Measurements from ENCODE around the gene LILRA1. TPM values are rescaled to one million over a fixed set of nuclear protein-coding genes. Genes with fewer than 3 reads are reported as not detected.
"Not testable (repeated sequence)": the region's sequence is repeated elsewhere in the genome, so short reads cannot be mapped to it uniquely, and the experiment has no call there.

Gene LILRA1
- polyA plus RNA-seq, 6 donors from 2014 or later = 0.35 to 1.4 (median 0.41) TPM; not detected in 1

GRCh38 chr19:54593931-54594626 is 647 bp downstream of the LILRA1 start:
- Mint-ChIP-seq H3K27me3 (peaks cover 16 to 20% (median 17%) of the 10 kb centered on the region in 3 donors), H3K9me3 (peaks cover 0 to 15% (median 2%) of the 10 kb centered on the region in 7 donors), H3K4me3 (peak overlapping the region in 7 of 8 donors; percentile 60 to 85 (median 77)), H3K27ac (peak overlapping the region in 3 of 6 donors; percentile 24 to 82 (median 76)), H3K4me1 (peaks cover 29 to 42% (median 41%) of the 10 kb centered on the region in 3 donors)
- H3K36me3 Mint-ChIP-seq; ATAC-seq (ENCODE audit: low read depth in 2 of 2); DNase-seq: not testable (repeated sequence)

GRCh38 chr19:54594737-54595136 is 1.3 kb downstream of the LILRA1 start:
- DNase-seq (no peak), ATAC-seq (ENCODE audit: low read depth in 2 of 2) (no peak)
- no peaks in the 10 kb centered on the region for H3K36me3 Mint-ChIP-seq
- H3K4me1 Mint-ChIP-seq = peaks cover 29 to 40% (median 36%) of the 10 kb centered on the region in 3 donors
- peak overlapping the region in 1 of 8 donors; percentile 42 for H3K4me3 Mint-ChIP-seq
- no peak overlapping the region for H3K27ac Mint-ChIP-seq
- peaks cover 14 to 20% (median 16%) of the 10 kb centered on the region in 3 donors for H3K27me3 Mint-ChIP-seq
- H3K9me3 Mint-ChIP-seq = peaks cover 0 to 15% (median 2%) of the 10 kb centered on the region in 7 donors

GRCh38 chr19:54595680-54596436 is 2.4 kb downstream of the LILRA1 start:
- peaks cover 33 to 45% (median 36%) of the 10 kb centered on the region in 3 donors for H3K4me1 Mint-ChIP-seq
- not testable (repeated sequence) for DNase-seq; H3K36me3 Mint-ChIP-seq; H3K4me3 Mint-ChIP-seq; ATAC-seq (ENCODE audit: low read depth in 2 of 2)
- H3K9me3 Mint-ChIP-seq = peaks cover 0 to 11% (median 0%) of the 10 kb centered on the region in 7 donors
- H3K27me3 Mint-ChIP-seq = peaks cover 21 to 25% (median 22%) of the 10 kb centered on the region in 3 donors
- peak overlapping the region in 1 of 6 donors; percentile 51 for H3K27ac Mint-ChIP-seq

GRCh38 chr19:54600212-54600611 is 6.8 kb downstream of the LILRA1 start:
- ATAC-seq (ENCODE audit: low read depth in 2 of 2) (no peak), DNase-seq (no peak)
- Mint-ChIP-seq H3K9me3 (peaks cover 0 to 5% (median 3%) of the 10 kb centered on the region in 7 donors), H3K4me1 (peaks cover 5 to 16% (median 13%) of the 10 kb centered on the region in 3 donors), H3K27me3 (peaks cover 13 to 32% (median 23%) of the 10 kb centered on the region in 3 donors), H3K4me3 (peak overlapping the region in 1 of 8 donors; percentile 5), H3K36me3 (peaks cover 0 to 5% of the 10 kb centered on the region in 2 donors), H3K27ac (peak overlapping the region in 1 of 6 donors; percentile 56)

GRCh38 chr19:54606230-54606629 is 12.8 kb downstream of the LILRA1 start:
- Mint-ChIP-seq H3K27me3 (peaks cover 2 to 4% (median 3%) of the 10 kb centered on the region in 3 donors), H3K9me3 (peaks cover 0 to 5% (median 3%) of the 10 kb centered on the region in 7 donors), H3K36me3 (peaks cover 0 to 7% of the 10 kb centered on the region in 2 donors), H3K4me3 (peak overlapping the region in 5 of 8 donors; percentile 26 to 87 (median 34)), H3K4me1 (peaks cover 22 to 47% (median 32%) of the 10 kb centered on the region in 3 donors), H3K27ac (peak overlapping the region in 4 of 6 donors; percentile 26 to 72 (median 47))
- peak; percentile 56 to 62 for ATAC-seq (ENCODE audit: low read depth in 2 of 2)
- DNase-seq = no peak

GRCh38 chr19:54606891-54607784 is 13.7 kb downstream of the LILRA1 start:
- DNase-seq (no peak), ATAC-seq (ENCODE audit: low read depth in 2 of 2) (peak; percentile 58 to 61)
- Mint-ChIP-seq H3K27ac (peak overlapping the region in 5 of 6 donors; percentile 37 to 80 (median 64)), H3K4me3 (peak overlapping the region in 6 of 8 donors; percentile 2 to 87 (median 39)), H3K36me3 (peaks cover 0 to 7% of the 10 kb centered on the region in 2 donors), H3K4me1 (peaks cover 28 to 57% (median 40%) of the 10 kb centered on the region in 3 donors), H3K27me3 (no peaks in the 10 kb centered on the region), H3K9me3 (peaks cover 0 to 5% (median 3%) of the 10 kb centered on the region in 7 donors)

- H3K36me3 Mint-ChIP-seq = peaks cover 0 to 7% of the 10 kb centered on the region in 2 donors
- peak overlapping the region in 3 of 6 donors; percentile 4 to 75 (median 59) for H3K27ac Mint-ChIP-seq
- no peaks in the 10 kb centered on the region for H3K27me3 Mint-ChIP-seq
- H3K4me3 Mint-ChIP-seq = peak overlapping the region in 1 of 8 donors; percentile 67
- DNase-seq (no peak), ATAC-seq (ENCODE audit: low read depth in 2 of 2) (no peak)
- H3K9me3 Mint-ChIP-seq = peaks cover 0 to 5% (median 3%) of the 10 kb centered on the region in 7 donors
- H3K4me1 Mint-ChIP-seq = peaks cover 35 to 62% (median 46%) of the 10 kb centered on the region in 3 donors
Observed at GRCh38 chr19:54607785-54608150, 14.3 kb downstream of the LILRA1 start.

- peaks cover 35 to 66% (median 48%) of the 10 kb centered on the region in 3 donors for H3K4me1 Mint-ChIP-seq
- H3K27me3 Mint-ChIP-seq = no peaks in the 10 kb centered on the region
- no peak overlapping the region for H3K4me3 Mint-ChIP-seq
- peaks cover 0 to 5% (median 3%) of the 10 kb centered on the region in 7 donors for H3K9me3 Mint-ChIP-seq
- DNase-seq = no peak
- H3K36me3 Mint-ChIP-seq = peaks cover 0 to 7% of the 10 kb centered on the region in 2 donors
- H3K27ac Mint-ChIP-seq = no peak overlapping the region
- no peak for ATAC-seq (ENCODE audit: low read depth in 2 of 2)
Observed at GRCh38 chr19:54608205-54608604, 14.8 kb downstream of the LILRA1 start.

GRCh38 chr19:54608792-54609191 is 15.4 kb downstream of the LILRA1 start:
- ATAC-seq (ENCODE audit: low read depth in 2 of 2) (no peak), DNase-seq (no peak)
- H3K27me3 Mint-ChIP-seq = no peaks in the 10 kb centered on the region
- H3K36me3 Mint-ChIP-seq = peaks cover 0 to 7% of the 10 kb centered on the region in 2 donors
- H3K27ac Mint-ChIP-seq = peak overlapping the region in 1 of 6 donors; percentile 33
- H3K4me1 Mint-ChIP-seq = peaks cover 39 to 70% (median 52%) of the 10 kb centered on the region in 3 donors
- no peak overlapping the region for H3K4me3 Mint-ChIP-seq
- peaks cover 0 to 5% (median 3%) of the 10 kb centered on the region in 7 donors for H3K9me3 Mint-ChIP-seq

- ATAC-seq (ENCODE audit: low read depth in 2 of 2) (no peak), DNase-seq (no peak)
- no peaks in the 10 kb centered on the region for H3K27me3 Mint-ChIP-seq
- peaks cover 45 to 75% (median 58%) of the 10 kb centered on the region in 3 donors for H3K4me1 Mint-ChIP-seq
- peaks cover 0 to 7% of the 10 kb centered on the region in 2 donors for H3K36me3 Mint-ChIP-seq
- peaks cover 0 to 5% (median 3%) of the 10 kb centered on the region in 7 donors for H3K9me3 Mint-ChIP-seq
- no peak overlapping the region for H3K27ac Mint-ChIP-seq
- no peak overlapping the region for H3K4me3 Mint-ChIP-seq
Observed at GRCh38 chr19:54609356-54609791, 15.9 kb downstream of the LILRA1 start.

- H3K4me3 Mint-ChIP-seq = peak overlapping the region; percentile 66 to 80 (median 73)
- H3K27me3 Mint-ChIP-seq = no peaks in the 10 kb centered on the region
- peak; percentile 22 to 48 for ATAC-seq (ENCODE audit: low read depth in 2 of 2)
- peak overlapping the region; percentile 38 to 88 (median 78) for H3K27ac Mint-ChIP-seq
- peak; percentile 20 for DNase-seq
- H3K9me3 Mint-ChIP-seq = peaks cover 0 to 4% (median 0%) of the 10 kb centered on the region in 7 donors
- no peaks in the 10 kb centered on the region for H3K36me3 Mint-ChIP-seq
- peaks cover 59 to 81% (median 68%) of the 10 kb centered on the region in 3 donors for H3K4me1 Mint-ChIP-seq
Observed at GRCh38 chr19:54612428-54612827, 19.0 kb downstream of the LILRA1 start.

GRCh38 chr19:54614726-54615125 is 21.3 kb downstream of the LILRA1 start:
- H3K36me3 Mint-ChIP-seq = no peaks in the 10 kb centered on the region
- H3K9me3 Mint-ChIP-seq = peaks cover 0 to 4% (median 0%) of the 10 kb centered on the region in 7 donors
- H3K27me3 Mint-ChIP-seq = no peaks in the 10 kb centered on the region
- H3K4me3 Mint-ChIP-seq = peak overlapping the region in 7 of 8 donors; percentile 10 to 98 (median 36)
- ATAC-seq (ENCODE audit: low read depth in 2 of 2) (no peak), DNase-seq (no peak)
- peak overlapping the region in 3 of 6 donors; percentile 77 to 79 (median 78) for H3K27ac Mint-ChIP-seq
- peaks cover 62 to 72% (median 64%) of the 10 kb centered on the region in 3 donors for H3K4me1 Mint-ChIP-seq

Measured in naive B cell (primary cell).